Glomerular endothelial cell (primary cell): Measurements from ENCODE around the gene DOCK1. TPM values are rescaled to one million over a fixed set of nuclear protein-coding genes. Genes with fewer than 3 reads are reported as not detected.

Source experiments
- DNase-seq: peaks from one replicate; pipeline ENCODE4 v3.0.0-alpha.2; 2011; ENCODE audit warnings: low read depth, low spot score; ENCODE audit errors: extremely low read depth
- total RNA-seq: library from RNA; depleted of rRNA; stranded (reverse); fragments of >200 nt; gene quantifications from 2 replicates; pipeline ENCODE4 v1.2.3, GENCODE V29; 2015

Gene DOCK1
- total RNA-seq, 1 donor from 2014 or later, result 90.4 TPM

GRCh38 chr10:127003032-127003685, 97.9 kb downstream of the DOCK1 start:
- no peak for DNase-seq

- no peak for DNase-seq
Measured at GRCh38 chr10:127006453-127006852, 101.2 kb downstream of the DOCK1 start.

GRCh38 chr10:127009366-127009765, 104.1 kb downstream of the DOCK1 start:
- DNase-seq, result no peak

- no peak for DNase-seq
Measured at GRCh38 chr10:127011174-127011573, 105.9 kb downstream of the DOCK1 start.

GRCh38 chr10:127012071-127012768, 107.0 kb downstream of the DOCK1 start:
- DNase-seq, result no peak

GRCh38 chr10:127012769-127013152, 107.5 kb downstream of the DOCK1 start:
- no peak for DNase-seq

GRCh38 chr10:127013211-127013656, 108.0 kb downstream of the DOCK1 start:
- no peak for DNase-seq

- DNase-seq, result no peak
Measured at GRCh38 chr10:127013691-127014473, 108.7 kb downstream of the DOCK1 start.

- DNase-seq, result no peak
Measured at GRCh38 chr10:127014671-127015070, 109.4 kb downstream of the DOCK1 start.

- no peak for DNase-seq
Measured at GRCh38 chr10:127015373-127015772, 110.1 kb downstream of the DOCK1 start.

GRCh38 chr10:127016331-127016730, 111.1 kb downstream of the DOCK1 start:
- DNase-seq, result no peak

- no peak for DNase-seq
Measured at GRCh38 chr10:127017541-127018297, 112.5 kb downstream of the DOCK1 start.

- no peak for DNase-seq
Measured at GRCh38 chr10:127018298-127018650, 113.0 kb downstream of the DOCK1 start.

- DNase-seq, result no peak
Measured at GRCh38 chr10:127018766-127019165, 113.5 kb downstream of the DOCK1 start.

GRCh38 chr10:127020260-127020659, 115.0 kb downstream of the DOCK1 start:
- DNase-seq, result no peak

GRCh38 chr10:127021801-127022200, 116.6 kb downstream of the DOCK1 start:
- no peak for DNase-seq

GRCh38 chr10:127024685-127025435, 119.6 kb downstream of the DOCK1 start:
- no peak for DNase-seq

- DNase-seq, result no peak
Measured at GRCh38 chr10:127027786-127028185, 122.6 kb downstream of the DOCK1 start.

- no peak for DNase-seq
Measured at GRCh38 chr10:127028556-127028955, 123.3 kb downstream of the DOCK1 start.

- no peak for DNase-seq
Measured at GRCh38 chr10:127029061-127029460, 123.8 kb downstream of the DOCK1 start.
